Neural cell (in vitro differentiated cells): ENCODE data around the gene RGS18. TPM values are rescaled to one million over a fixed set of nuclear protein-coding genes. Genes with fewer than 3 reads are reported as not detected.

Experiments used
- polyA plus RNA-seq: library from polyadenylated mRNA; depleted of rRNA; stranded (reverse); fragments of >200 nt; gene quantifications from 2 replicates; pipeline ENCODE4 v1.2.3, GENCODE V29; 2014

The RGS18 gene
- polyA plus RNA-seq, 1 donor from 2014 or later = not detected

Other genes with a start within 250 kb of the RGS18 start
- not detected in 2 replicates for gene RGS21, start 158.5 kb downstream of the RGS18 start, polyA plus RNA-seq